Natural killer cell (primary cell): ENCODE measurements around the gene B3GNT3. TPM values are rescaled to one million over a fixed set of nuclear protein-coding genes. Genes with fewer than 3 reads are reported as not detected.

Experiments used
- ATAC-seq, 3 donors: fragments of 150-1000 bp in 2 of 3; fragments of 200-7000 bp in 1 of 3; cut with Tn5 transposase; 1 replicate in 1 of 3; 2 replicates in 2 of 3; pipeline ENCODE4 v1.10.0; 2021; ENCODE audit warnings: mild to moderate bottlenecking in 2 of 3, moderate library complexity in 2 of 3
- DNase-seq, 2 donors: peaks; one replicate each; pipeline versions ENCODE4 v3.0.0 to v3.0.0-alpha.2; 2013 to 2021; ENCODE audit warnings: mixed read lengths in 1 of 2
- H3K27ac ChIP-seq: one replicate; pipeline ENCODE4 v1.5.1; 2013; ENCODE audit warnings: mild to moderate bottlenecking, low read length
- H3K27me3 ChIP-seq: one replicate; pipeline ENCODE4 v1.6.1; 2013; ENCODE audit warnings: low read length; ENCODE audit not compliant: control insufficient read depth, insufficient read depth
- H3K36me3 ChIP-seq: one replicate; pipeline ENCODE4 v1.6.1; 2013; ENCODE audit warnings: low read length; ENCODE audit not compliant: control insufficient read depth, insufficient read depth
- H3K4me1 ChIP-seq: one replicate; pipeline ENCODE4 v1.6.1; 2013; ENCODE audit warnings: low read length; ENCODE audit not compliant: control insufficient read depth, insufficient read depth
- H3K4me3 ChIP-seq: one replicate; pipeline ENCODE4 v1.5.1; 2013; ENCODE audit warnings: low read length
- H3K9me3 ChIP-seq: one replicate; pipeline ENCODE4 v1.6.1; 2013; ENCODE audit warnings: low read length; ENCODE audit not compliant: control insufficient read depth, insufficient read depth
- H3K27ac Mint-ChIP-seq, 2 donors: one replicate each; pipeline ENCODE4 v1.8.0; 2022; ENCODE audit warnings: mild to moderate bottlenecking in 2 of 2, mixed read lengths in 2 of 2, moderate library complexity in 1 of 2
- H3K27me3 Mint-ChIP-seq, 2 donors: one replicate each; pipeline ENCODE4 v1.8.0; 2022; ENCODE audit warnings: low read depth in 2 of 2, mixed read lengths in 2 of 2
- H3K36me3 Mint-ChIP-seq: one replicate; pipeline ENCODE4 v1.8.0; 2022; ENCODE audit warnings: mixed read lengths
- H3K4me1 Mint-ChIP-seq, 2 donors: one replicate each; pipeline ENCODE4 v1.8.0; 2022; ENCODE audit warnings: mixed read lengths in 2 of 2
- H3K4me3 Mint-ChIP-seq: one replicate; pipeline ENCODE4 v1.8.0; 2022; ENCODE audit warnings: mild to moderate bottlenecking, moderate library complexity, mixed read lengths
- H3K9me3 Mint-ChIP-seq, 2 donors: one replicate each; pipeline ENCODE4 v1.8.0; 2022; ENCODE audit warnings: mixed read lengths in 2 of 2
- CTCF ChIP-seq: fragments of 200-600 bp; IDR thresholded peaks from one replicate; pipeline ENCODE4 v1.8.0; 2022; ENCODE audit warnings: antibody characterized with exemption
- WGBS: methylation state at CpG from one replicate; pipeline ENCODE4 v1.1.7; 2013; ENCODE audit warnings: missing lambda C conversion rate; ENCODE audit not compliant: insufficient coverage; 5-methylcytosine and 5-hydroxymethylcytosine counted together
- intact Hi-C: fragments of 100-400 bp; cut with micrococcal nuclease; formaldehyde crosslinking; loops from one replicate; pipeline ENCODE4 v1.14.2; 2022
- total RNA-seq, 4 donors: library from RNA; stranded (reverse); fragments of 120-200 nt in 1 of 4; gene quantifications; one replicate each; pipeline versions ENCODE4 v1.2.3 to v1.2.4, GENCODE V29; 2013 to 2022

The B3GNT3 gene
- total RNA-seq, 3 donors from 2014 or later (not counting 1 experiment from before 2014, with no cell fraction given) = not detected

GRCh38 chr19:17752865-17753639 lies 41.9 kb upstream of the B3GNT3 start:
- H3K27me3 ChIP-seq = no peaks in the 10 kb centered on the region
- H3K9me3 Mint-ChIP-seq = no peaks in the 10 kb centered on the region
- no peak for ATAC-seq
- no peak for TF ChIP-seq CTCF
- no peak for DNase-seq
- H3K9me3 ChIP-seq = no peaks in the 10 kb centered on the region
- H3K4me3 Mint-ChIP-seq = no peak overlapping the region
- no peak overlapping the region for H3K27ac Mint-ChIP-seq
- intact Hi-C loops = no loop called here
- H3K4me3 ChIP-seq = no peak overlapping the region
- peaks cover 78% of the 10 kb centered on the region for H3K4me1 ChIP-seq
- no peaks in the 10 kb centered on the region for H3K27me3 Mint-ChIP-seq
- H3K4me1 Mint-ChIP-seq = peaks cover 35 to 48% of the 10 kb centered on the region in 2 donors
- peaks cover 24% of the 10 kb centered on the region for H3K36me3 ChIP-seq
- no peak overlapping the region for H3K27ac ChIP-seq
- WGBS = 80% methylated on average over 6 of the region's 7 CpGs
- H3K36me3 Mint-ChIP-seq = no peaks in the 10 kb centered on the region

- DNase-seq (no peak), ATAC-seq (no peak)
- no peaks in the 10 kb centered on the region for H3K9me3 ChIP-seq
- Mint-ChIP-seq H3K4me3 (peak overlapping the region; percentile 21), H3K36me3 (no peaks in the 10 kb centered on the region), H3K27ac (peak overlapping the region; percentile 42 to 52), H3K27me3 (no peaks in the 10 kb centered on the region), H3K9me3 (no peaks in the 10 kb centered on the region), H3K4me1 (peaks cover 29 to 39% of the 10 kb centered on the region in 2 donors)
- H3K4me1 ChIP-seq = peaks cover 69% of the 10 kb centered on the region
- H3K4me3 ChIP-seq = no peak overlapping the region
- no peak for TF ChIP-seq CTCF
- H3K27me3 ChIP-seq = no peaks in the 10 kb centered on the region
- H3K27ac ChIP-seq = no peak overlapping the region
- WGBS = 81% methylated on average over 9 of the region's 9 CpGs
- H3K36me3 ChIP-seq = peaks cover 24% of the 10 kb centered on the region
- intact Hi-C loops = no loop called here
Measured at GRCh38 chr19:17753976-17754375, 41.0 kb upstream of the B3GNT3 start.

- no peak for DNase-seq
- Mint-ChIP-seq H3K9me3 (no peaks in the 10 kb centered on the region), H3K27me3 (no peaks in the 10 kb centered on the region), H3K27ac (peak overlapping the region; percentile 42 to 52), H3K4me1 (peaks cover 20 to 30% of the 10 kb centered on the region in 2 donors), H3K36me3 (no peaks in the 10 kb centered on the region), H3K4me3 (peak overlapping the region; percentile 9)
- Histone ChIP-seq H3K9me3 (no peaks in the 10 kb centered on the region), H3K27ac (peak overlapping the region; percentile 16), H3K4me1 (peaks cover 61% of the 10 kb centered on the region), H3K27me3 (no peaks in the 10 kb centered on the region), H3K4me3 (no peak overlapping the region), H3K36me3 (peaks cover 24% of the 10 kb centered on the region)
- intact Hi-C loops = no loop called here
- no peak for ATAC-seq
- no peak for TF ChIP-seq CTCF
- 83% methylated on average over 5 of the region's 5 CpGs for WGBS
Measured at GRCh38 chr19:17754634-17755442, 40.1 kb upstream of the B3GNT3 start.
